Effector CD8-positive, alpha-beta T cell (primary cell): Measurements from ENCODE around the gene RAP1GAP.

Source experiments
- DNase-seq: peaks from one replicate; lab custom pipeline; 2025; lab: John Stamatoyannopoulos, UW

Gene RAP1GAP

DNA sequence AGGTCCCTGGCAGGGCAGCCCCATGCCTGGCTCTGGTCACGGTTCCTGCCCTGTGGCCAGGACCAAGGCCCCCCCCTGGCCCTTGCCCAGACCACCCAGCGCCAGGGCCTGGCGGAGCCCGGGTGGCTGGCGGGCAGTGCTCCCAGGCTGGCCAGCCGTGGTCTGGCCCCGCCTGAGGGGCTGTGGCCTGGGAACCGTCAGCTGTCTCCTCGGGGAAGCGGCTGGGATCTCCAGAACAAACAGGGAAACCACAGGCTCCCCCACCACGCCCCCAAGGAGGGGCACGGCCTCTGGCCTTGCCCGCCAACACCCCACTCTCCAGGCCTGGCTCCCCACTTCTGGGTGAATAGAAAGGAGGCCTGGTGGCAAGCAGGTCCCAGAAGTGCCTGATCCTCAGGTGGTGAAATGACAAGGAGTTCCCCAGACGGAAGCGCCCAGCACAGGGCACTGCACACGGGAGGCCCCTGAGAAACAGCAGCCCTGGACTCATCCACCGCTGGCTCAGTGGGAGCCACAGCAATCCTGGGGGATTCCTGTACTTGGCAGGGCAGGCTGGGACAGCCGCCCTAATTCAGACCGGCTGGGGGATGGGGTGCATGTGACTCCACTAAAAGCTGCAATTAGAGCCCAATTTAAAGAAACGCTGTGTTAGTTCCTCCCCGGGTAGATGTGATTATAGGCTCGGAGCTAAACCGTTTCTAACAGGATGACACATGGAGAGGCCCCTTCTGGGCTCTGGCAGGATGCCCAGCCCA is 78.9 kb downstream of the RAP1GAP start:
- DNase-seq: no peak

DNA sequence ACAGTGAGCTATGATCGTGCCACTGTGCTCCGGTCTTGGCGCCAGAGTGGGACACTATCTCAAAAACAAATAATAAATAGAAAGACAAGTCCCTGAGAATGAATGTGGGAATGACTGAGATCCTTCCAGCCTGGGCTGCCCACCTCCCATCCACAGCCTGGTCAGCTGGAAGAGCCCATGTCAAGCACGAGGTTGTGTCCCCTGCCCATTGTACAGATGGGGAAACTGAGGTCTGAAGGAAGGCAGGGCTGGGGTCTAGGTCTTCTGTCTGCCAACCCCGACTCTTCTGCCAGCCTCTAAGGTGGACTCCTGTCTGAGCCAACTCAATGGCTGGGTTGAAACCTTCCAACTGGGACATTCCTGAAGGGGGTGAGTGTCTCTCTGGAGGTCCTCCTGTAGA is 79.5 kb downstream of the RAP1GAP start:
- no peak for DNase-seq

- DNase-seq: no peak
Measured at GRCh38 chr1:21587602-21587953, 81.6 kb downstream of the RAP1GAP start.

- DNase-seq: no peak
Measured at GRCh38 chr1:21586846-21587601, 82.1 kb downstream of the RAP1GAP start.

GRCh38 chr1:21586222-21586621 is 82.9 kb downstream of the RAP1GAP start:
- no peak for DNase-seq

DNA sequence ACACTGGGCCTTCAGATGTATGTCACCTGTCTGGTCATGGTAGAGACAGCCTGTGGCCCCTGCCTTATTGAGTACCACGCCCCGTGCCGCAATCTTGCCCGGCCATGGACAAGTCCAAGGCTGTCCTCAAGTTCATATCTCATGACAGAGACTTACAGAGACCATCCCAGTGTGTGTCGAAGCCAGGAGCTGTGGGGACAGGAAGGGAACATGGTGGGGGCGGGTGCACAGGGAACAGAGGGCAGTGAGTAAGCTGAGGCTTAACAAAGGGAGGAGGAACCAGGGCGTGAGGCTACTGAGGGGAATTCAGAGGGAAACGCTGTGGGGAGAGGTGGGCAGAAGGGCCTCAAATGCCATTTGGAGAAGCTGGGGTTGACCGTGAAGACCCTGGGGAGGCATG is 84.1 kb downstream of the RAP1GAP start:
- DNase-seq: no peak

- DNase-seq: no peak
Measured at GRCh38 chr1:21584096-21584495, 85.1 kb downstream of the RAP1GAP start.

DNA sequence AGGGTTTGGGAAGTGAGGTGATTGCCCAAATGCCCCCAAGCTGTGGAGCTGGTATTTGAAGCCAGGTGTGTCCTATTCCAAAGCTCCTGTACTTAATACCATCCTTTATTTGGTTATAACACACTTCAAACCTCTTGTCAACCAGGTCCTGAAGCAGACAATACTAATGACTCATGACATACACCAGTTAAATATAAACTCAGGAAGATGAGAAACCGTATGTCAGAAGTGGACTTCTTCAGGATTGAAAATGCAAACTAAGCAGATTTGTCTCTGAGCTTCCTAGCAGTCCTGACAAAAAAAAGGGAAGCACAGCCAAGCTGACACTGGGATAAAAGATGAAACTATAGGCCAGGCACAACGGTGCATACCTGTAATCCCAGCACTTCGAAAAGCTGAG is 89.4 kb downstream of the RAP1GAP start:
- no peak for DNase-seq

GRCh38 chr1:21577933-21578332 is 91.2 kb downstream of the RAP1GAP start:
- no peak for DNase-seq

DNA sequence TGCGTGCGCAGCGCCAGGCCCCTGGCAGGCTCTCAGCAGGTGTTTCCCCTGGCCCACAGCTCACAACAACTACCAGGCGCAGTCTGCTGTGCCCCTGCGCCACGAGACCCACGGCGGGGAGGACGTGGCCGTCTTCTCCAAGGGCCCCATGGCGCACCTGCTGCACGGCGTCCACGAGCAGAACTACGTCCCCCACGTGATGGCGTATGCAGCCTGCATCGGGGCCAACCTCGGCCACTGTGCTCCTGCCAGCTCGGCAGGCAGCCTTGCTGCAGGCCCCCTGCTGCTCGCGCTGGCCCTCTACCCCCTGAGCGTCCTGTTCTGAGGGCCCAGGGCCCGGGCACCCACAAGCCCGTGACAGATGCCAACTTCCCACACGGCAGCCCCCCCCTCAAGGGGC is 91.8 kb downstream of the RAP1GAP start:
- DNase-seq: no peak

- DNase-seq: no peak
Measured at GRCh38 chr1:21576798-21577187, 92.4 kb downstream of the RAP1GAP start.

- no peak for DNase-seq
Measured at GRCh38 chr1:21576031-21576797, 92.9 kb downstream of the RAP1GAP start.

- DNase-seq: no peak
Measured at GRCh38 chr1:21575351-21575942, 93.7 kb downstream of the RAP1GAP start.

DNA sequence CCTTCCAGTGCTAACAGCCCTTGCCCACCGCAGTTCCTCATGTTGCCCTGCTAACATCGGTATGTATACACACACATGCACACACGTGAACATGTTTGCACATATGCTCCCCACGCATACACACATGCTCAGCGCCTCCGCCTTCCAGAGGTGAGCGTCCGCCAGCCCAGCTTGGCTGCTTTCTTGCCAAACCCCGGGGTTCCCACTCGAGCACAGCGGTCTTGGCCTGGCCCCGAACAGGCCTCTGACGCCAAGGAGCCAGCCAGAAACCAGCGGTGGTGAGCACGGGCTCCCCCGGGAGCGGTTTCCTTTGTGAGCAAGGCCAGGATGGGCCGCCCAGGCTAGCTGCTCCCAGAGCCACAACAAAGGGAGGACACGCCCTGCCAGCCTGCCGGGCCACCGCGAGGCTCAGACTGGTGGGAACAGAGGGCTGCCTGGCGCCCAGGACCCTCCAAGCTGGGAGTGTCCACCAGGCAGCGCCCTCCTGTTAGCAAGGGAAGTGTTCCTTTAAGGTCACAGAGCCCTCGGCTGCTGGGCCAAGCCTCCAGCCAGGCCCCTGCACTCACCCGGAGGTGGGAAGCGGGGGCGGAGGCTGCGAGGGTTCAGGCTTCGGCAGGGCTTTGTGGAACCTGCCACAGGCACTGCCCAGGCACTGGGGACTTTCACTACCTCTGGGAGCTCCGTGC is 94.5 kb downstream of the RAP1GAP start:
- no peak for DNase-seq

DNA sequence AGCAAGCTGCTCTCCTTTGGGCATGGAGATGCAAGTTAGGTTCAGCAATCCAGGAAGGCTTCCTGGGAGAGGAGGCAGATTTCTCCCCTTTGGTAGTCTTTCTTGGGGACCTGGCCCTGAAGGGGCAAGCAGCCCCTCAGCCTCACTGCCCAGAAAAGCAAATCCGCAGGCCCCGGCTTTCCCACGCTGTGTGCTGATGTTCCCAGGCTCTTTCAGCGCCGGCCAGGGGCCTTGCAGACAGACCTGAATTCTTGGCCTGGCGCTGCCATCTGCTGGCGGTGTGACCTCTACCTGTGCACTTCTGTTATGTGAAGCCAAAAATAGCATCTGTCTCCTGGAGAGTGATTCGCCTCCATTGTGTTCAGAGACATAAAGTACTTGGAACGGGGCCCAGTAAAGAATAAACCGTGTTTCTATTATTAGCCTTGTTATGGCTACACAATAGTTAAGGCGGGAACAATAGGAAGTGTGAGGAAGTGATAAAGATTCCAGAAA is 95.1 kb downstream of the RAP1GAP start:
- no peak for DNase-seq

DNA sequence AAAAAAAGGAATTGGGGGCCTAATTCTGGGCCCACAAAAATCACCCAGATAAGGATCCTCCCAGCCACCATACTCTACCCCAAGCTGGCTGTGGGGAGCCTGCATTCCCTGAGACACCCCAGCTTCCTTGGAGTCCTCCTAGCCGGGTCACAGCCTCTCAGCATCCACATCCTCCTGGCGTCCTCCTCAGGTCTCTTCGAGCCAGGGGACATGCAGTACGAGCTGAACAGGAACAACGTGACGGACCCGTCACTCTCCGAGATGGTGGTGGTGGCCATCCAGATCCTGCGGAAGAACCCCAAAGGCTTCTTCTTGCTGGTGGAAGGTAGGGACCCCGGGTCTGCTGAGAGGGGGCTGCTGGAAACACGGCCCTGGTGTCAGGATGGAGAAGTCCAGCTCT is 95.7 kb downstream of the RAP1GAP start:
- DNase-seq: no peak

DNA sequence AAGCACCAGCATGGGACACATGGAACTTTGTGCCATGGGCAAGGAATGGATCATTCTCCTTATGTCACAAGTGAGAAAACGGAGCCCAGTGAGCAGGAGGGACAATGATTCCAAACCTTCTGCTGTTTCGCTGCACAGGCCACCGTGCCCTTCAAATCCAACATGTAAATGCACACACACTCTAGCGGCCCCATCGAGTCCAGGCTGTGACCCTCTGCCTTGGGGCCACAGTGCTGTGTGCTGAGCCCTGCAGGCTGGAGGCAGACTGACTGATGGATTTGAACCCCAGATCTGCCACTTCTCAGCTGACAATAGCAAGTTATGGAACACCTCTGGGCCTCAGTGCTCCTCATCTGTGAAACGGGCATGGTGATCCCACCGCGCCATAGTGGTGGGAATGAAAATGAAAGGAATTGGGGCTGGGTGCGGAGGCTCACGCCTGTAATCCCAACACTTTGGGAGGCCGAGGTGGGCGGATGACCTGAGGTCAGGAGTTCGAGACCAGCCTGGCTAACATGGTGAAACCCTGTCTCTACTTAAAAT is 96.4 kb downstream of the RAP1GAP start:
- DNase-seq: no peak

DNA sequence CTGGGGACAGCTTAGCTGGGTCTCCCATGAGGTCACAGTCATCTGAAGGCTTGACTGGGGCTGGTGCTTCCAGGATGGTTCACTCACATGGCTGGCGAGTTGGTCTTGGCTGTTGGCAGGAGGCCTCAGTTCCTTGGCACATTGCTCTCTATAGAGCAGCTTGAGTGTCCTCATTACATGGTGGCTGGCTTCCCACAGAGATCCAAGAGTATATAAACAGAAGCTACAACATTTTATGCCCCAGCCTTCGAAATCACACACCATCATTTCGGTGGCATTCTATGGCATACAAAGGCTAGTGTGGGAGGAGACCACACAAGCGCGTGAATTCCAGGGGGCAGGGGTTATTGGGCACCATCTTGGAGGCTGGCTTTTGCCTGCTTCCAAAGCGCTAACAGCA is 96.9 kb downstream of the RAP1GAP start:
- no peak for DNase-seq

- no peak for DNase-seq
Measured at GRCh38 chr1:21570885-21571284, 98.3 kb downstream of the RAP1GAP start.

DNA sequence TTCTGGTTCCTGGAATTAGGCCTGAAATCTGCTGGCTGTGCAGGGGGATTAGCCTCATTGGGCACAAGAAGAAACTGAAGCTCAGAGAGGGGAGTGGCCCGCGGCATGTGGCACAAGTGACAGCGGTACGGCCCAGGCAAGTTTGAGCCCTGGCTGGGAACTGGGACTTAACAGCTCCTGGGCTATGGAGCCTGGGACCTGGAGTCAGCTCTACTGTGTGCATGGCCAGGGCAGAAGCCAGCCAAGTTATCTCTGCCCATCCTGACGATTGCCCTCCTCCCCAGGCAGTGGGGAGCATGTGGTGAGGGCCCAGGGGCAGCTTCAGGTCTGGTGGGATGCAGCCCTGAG is 98.7 kb downstream of the RAP1GAP start:
- DNase-seq: no peak

- no peak for DNase-seq
Measured at GRCh38 chr1:21569820-21570527, 99.2 kb downstream of the RAP1GAP start.
